Fibroblast of pulmonary artery (primary cell): Measurements from ENCODE around the gene POLR3B.

Experiments
- DNase-seq: peaks from one replicate; pipeline ENCODE4 v3.0.0-alpha.2; 2010; ENCODE audit warnings: low read depth
- H3K4me3 ChIP-seq: replicated peaks from 2 replicates; pipeline ENCODE4 v1.5.1; 2011; ENCODE audit warnings: low read depth, mild to moderate bottlenecking, control low read depth, low read length, moderate library complexity
- CTCF ChIP-seq: IDR thresholded peaks from 2 replicates; pipeline ENCODE4 v1.5.1; 2011; ENCODE audit warnings: mild to moderate bottlenecking, control low read depth, low read length, inconsistent platforms; ENCODE audit errors: missing control alignments

Gene POLR3B

GRCh38 chr12:106423291-106423690, 65.7 kb downstream of the POLR3B start:
- H3K4me3 ChIP-seq: no peak overlapping the region
- no peak for DNase-seq
- no peak for TF ChIP-seq CTCF

DNA sequence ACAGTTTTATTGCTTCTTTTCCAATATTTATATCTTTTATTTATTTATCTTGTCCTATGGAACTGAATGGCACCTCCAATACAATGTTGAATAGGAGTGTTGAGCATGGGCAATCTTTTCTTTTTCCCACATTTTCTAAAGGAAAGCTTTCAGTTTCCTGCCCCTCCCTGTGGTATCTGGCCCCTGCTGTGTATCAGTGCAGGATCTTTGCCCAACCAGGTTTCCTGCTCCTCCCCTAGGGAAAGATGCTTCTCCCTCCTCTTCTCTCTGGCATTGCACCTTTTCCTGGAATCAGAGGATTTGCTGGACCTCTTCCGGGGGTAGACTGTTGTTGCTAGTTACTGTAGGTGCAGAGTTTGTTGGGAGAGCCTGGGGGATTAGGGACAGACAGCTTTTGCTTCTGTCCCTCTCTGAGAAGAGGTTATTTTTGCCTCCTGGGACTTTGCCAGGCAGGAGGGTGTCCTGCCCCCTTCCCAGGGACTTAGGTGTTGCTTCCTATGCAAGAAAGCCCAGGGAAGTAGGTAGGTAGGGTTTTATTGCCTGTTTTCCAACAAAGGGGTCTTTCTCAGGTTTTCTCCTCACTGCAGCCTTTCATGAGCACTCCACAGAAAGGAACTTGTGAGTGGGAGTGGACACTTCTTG, 67.6 kb downstream of the POLR3B start:
- TF ChIP-seq CTCF: no peak
- no peak for DNase-seq
- no peak overlapping the region for H3K4me3 ChIP-seq

GRCh38 chr12:106427917-106428316, 70.4 kb downstream of the POLR3B start:
- no peak overlapping the region for H3K4me3 ChIP-seq
- no peak for TF ChIP-seq CTCF
- no peak for DNase-seq

DNA sequence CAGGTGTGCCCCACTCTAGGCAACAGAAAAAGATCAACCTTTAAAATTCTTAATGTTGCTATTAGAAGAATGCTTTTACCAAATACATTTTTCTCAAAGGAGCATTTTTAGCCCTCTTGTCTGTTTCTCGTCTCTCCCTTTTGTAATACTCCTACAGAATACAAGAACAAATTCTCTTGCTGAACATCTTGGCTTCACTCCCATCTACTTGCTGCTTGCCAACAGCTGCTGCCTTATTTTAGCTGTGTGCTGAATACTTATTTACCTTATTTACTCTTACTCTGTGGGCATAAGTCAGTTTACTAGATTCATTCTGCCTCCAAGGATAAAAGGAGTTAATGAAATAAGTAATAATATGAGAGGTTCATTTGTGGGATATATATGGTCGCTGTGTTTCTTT, 70.8 kb downstream of the POLR3B start:
- TF ChIP-seq CTCF: no peak
- H3K4me3 ChIP-seq: no peak overlapping the region
- peak; percentile 80 for DNase-seq

DNA sequence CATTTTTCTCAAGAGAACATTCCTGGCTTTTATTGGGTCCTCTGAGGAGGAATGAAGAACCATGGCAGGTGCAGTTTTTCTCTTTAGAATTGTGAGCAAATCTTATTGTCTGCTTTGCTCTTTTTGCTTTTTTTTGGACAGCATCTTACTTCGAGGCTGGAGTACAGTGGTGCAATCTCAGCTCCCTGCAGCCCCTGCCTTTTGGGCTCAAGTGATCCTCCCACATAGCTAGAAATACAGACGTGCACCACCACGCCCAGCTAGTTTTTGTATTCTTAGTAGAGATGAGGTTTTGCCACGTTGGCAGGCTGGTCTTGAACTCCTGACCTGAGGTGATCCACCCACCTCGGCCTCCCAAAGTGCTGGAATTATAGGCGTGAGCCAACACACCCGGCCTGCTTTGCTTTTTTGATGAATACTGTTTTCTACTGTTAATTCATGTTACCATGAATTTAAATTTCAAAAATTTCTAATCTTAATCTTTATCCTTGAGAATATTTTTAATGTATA, 71.5 kb downstream of the POLR3B start:
- no peak for TF ChIP-seq CTCF
- peak; percentile 13 for DNase-seq
- no peak overlapping the region for H3K4me3 ChIP-seq

- peak; percentile 42 for DNase-seq
- H3K4me3 ChIP-seq: no peak overlapping the region
- TF ChIP-seq CTCF: no peak
Measured at GRCh38 chr12:106429636-106430035, 72.1 kb downstream of the POLR3B start.

- no peak overlapping the region for H3K4me3 ChIP-seq
- no peak for DNase-seq
- no peak for TF ChIP-seq CTCF
Measured at GRCh38 chr12:106431839-106432411, 74.4 kb downstream of the POLR3B start.
